ENCODE results near the gene ISG20L2.
A peak's percentile ranks its signal among the peaks of the same experiment; 100 is the strongest.

The ISG20L2 gene

GRCh38 chr1:156705321-156705917, 23.1 kb downstream of the ISG20L2 start, which contains the start of gene CRABP2:
TSS of gene CRABP2 (minus strand) at chr1:156705583. CDS start at chr1:156705446, 137 bp downstream.
- no peak for DNase-seq

- peak; percentile 81 for DNase-seq
Observed at GRCh38 chr1:156704930-156705320, 23.6 kb downstream of the ISG20L2 start.

- DNase-seq: no peak
Observed at GRCh38 chr1:156704166-156704711, 24.3 kb downstream of the ISG20L2 start.

GRCh38 chr1:156703741-156704140, 24.8 kb downstream of the ISG20L2 start:
- no peak for DNase-seq

GRCh38 chr1:156703336-156703735, 25.2 kb downstream of the ISG20L2 start:
- DNase-seq: no peak

- DNase-seq: no peak
Observed at GRCh38 chr1:156700736-156701531, 27.6 kb downstream of the ISG20L2 start.

GRCh38 chr1:156698995-156699394, 29.6 kb downstream of the ISG20L2 start:
- no peak for DNase-seq

GRCh38 chr1:156697481-156697880, 31.1 kb downstream of the ISG20L2 start:
- DNase-seq: no peak

- no peak for DNase-seq
Observed at GRCh38 chr1:156696755-156697154, 31.8 kb downstream of the ISG20L2 start.

GRCh38 chr1:156694690-156694962, 33.9 kb downstream of the ISG20L2 start:
- DNase-seq: no peak

- DNase-seq: no peak
Observed at GRCh38 chr1:156693848-156694689, 34.5 kb downstream of the ISG20L2 start.

GRCh38 chr1:156692925-156693847, 35.4 kb downstream of the ISG20L2 start:
- DNase-seq: no peak

- no peak for DNase-seq
Observed at GRCh38 chr1:156692441-156692924, 36.1 kb downstream of the ISG20L2 start.

- DNase-seq: peak; percentile 50
Observed at GRCh38 chr1:156691665-156692440, 36.7 kb downstream of the ISG20L2 start.

GRCh38 chr1:156691191-156691590, 37.4 kb downstream of the ISG20L2 start:
- DNase-seq: no peak

GRCh38 chr1:156690675-156691036, 37.9 kb downstream of the ISG20L2 start:
- DNase-seq: no peak

- DNase-seq: no peak
Observed at GRCh38 chr1:156689953-156690674, 38.5 kb downstream of the ISG20L2 start.

GRCh38 chr1:156689035-156689952, 39.3 kb downstream of the ISG20L2 start:
- DNase-seq: peak; percentile 87

GRCh38 chr1:156684227-156684782, 44.3 kb downstream of the ISG20L2 start:
- DNase-seq: peak; percentile 76

Data from EL (cell line).